Neural crest cell (in vitro differentiated cells): ENCODE results near the gene TMEM219. TPM values are rescaled to one million over a fixed set of nuclear protein-coding genes. Genes with fewer than 3 reads are reported as not detected.

Experiments used
- DNase-seq: peaks from one replicate; pipeline ENCODE4 v3.0.0; 2021; ENCODE audit warnings: low read depth, mixed read lengths, low spot score
- H3K27ac Mint-ChIP-seq: one replicate; pipeline ENCODE4 v1.8.0; 2021; ENCODE audit warnings: mild to moderate bottlenecking, mixed read lengths; ENCODE audit not compliant: unreplicated experiment
- H3K27me3 Mint-ChIP-seq: 2 replicates; pipeline ENCODE4 v1.8.0; 2021; ENCODE audit warnings: low read depth, mild to moderate bottlenecking, mixed read lengths
- H3K36me3 Mint-ChIP-seq: 2 replicates; pipeline ENCODE4 v1.8.0; 2021; ENCODE audit warnings: low read depth, mild to moderate bottlenecking, mixed read lengths
- H3K4me1 Mint-ChIP-seq: 2 replicates; pipeline ENCODE4 v1.8.0; 2021; ENCODE audit warnings: mixed read lengths
- H3K4me3 Mint-ChIP-seq: one replicate; pipeline ENCODE4 v1.8.0; 2021; ENCODE audit warnings: mild to moderate bottlenecking, mixed read lengths
- H3K9me3 Mint-ChIP-seq: 2 replicates; pipeline ENCODE4 v1.8.0; 2021; ENCODE audit warnings: mixed read lengths
- total RNA-seq: library from RNA; stranded (reverse); gene quantifications from 2 replicates; pipeline ENCODE4 v1.2.1, GENCODE V29; 2021
- TF ChIP-seq, protein P1 (sequence below): fragments of 200-600 bp; sonication (generic); conservative IDR thresholded peaks from 2 replicates; pipeline ENCODE4 v1.5.0; 2021; ENCODE audit warnings: antibody characterized with exemption, mild to moderate bottlenecking

TMEM219 gene
- total RNA-seq, 1 donor from 2014 or later, result 74.0 TPM

DNA sequence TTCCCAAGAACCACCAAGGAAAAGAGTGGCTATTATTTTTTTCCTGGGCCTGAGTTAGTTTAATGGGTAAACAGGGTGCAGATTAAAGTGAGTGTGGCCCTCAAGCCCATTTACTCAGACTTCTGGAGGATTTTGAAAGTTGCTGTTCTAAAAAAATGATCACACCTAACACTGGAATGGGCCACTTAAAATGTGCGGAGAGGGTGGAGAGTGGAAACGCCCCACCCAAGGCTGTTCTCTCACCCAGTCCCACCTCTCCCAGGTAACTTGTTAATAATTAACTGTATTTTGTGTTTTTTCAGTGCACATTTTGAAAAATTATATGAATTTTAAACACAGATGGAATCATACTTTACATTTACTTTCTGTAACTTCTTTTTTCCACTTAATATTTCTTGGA is 28.2 kb downstream of the TMEM219 start:
- H3K4me3 Mint-ChIP-seq, result no peak overlapping the region
- no peak for DNase-seq
- H3K9me3 Mint-ChIP-seq, result no peaks in the 10 kb centered on the region
- no peak overlapping the region for H3K27ac Mint-ChIP-seq
- TF ChIP-seq, protein P1, sequence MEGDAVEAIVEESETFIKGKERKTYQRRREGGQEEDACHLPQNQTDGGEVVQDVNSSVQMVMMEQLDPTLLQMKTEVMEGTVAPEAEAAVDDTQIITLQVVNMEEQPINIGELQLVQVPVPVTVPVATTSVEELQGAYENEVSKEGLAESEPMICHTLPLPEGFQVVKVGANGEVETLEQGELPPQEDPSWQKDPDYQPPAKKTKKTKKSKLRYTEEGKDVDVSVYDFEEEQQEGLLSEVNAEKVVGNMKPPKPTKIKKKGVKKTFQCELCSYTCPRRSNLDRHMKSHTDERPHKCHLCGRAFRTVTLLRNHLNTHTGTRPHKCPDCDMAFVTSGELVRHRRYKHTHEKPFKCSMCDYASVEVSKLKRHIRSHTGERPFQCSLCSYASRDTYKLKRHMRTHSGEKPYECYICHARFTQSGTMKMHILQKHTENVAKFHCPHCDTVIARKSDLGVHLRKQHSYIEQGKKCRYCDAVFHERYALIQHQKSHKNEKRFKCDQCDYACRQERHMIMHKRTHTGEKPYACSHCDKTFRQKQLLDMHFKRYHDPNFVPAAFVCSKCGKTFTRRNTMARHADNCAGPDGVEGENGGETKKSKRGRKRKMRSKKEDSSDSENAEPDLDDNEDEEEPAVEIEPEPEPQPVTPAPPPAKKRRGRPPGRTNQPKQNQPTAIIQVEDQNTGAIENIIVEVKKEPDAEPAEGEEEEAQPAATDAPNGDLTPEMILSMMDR, result no peak
- H3K27me3 Mint-ChIP-seq, result no peaks in the 10 kb centered on the region
- peaks cover 28% of the 10 kb centered on the region for H3K4me1 Mint-ChIP-seq
- peaks cover 10% of the 10 kb centered on the region for H3K36me3 Mint-ChIP-seq

DNA sequence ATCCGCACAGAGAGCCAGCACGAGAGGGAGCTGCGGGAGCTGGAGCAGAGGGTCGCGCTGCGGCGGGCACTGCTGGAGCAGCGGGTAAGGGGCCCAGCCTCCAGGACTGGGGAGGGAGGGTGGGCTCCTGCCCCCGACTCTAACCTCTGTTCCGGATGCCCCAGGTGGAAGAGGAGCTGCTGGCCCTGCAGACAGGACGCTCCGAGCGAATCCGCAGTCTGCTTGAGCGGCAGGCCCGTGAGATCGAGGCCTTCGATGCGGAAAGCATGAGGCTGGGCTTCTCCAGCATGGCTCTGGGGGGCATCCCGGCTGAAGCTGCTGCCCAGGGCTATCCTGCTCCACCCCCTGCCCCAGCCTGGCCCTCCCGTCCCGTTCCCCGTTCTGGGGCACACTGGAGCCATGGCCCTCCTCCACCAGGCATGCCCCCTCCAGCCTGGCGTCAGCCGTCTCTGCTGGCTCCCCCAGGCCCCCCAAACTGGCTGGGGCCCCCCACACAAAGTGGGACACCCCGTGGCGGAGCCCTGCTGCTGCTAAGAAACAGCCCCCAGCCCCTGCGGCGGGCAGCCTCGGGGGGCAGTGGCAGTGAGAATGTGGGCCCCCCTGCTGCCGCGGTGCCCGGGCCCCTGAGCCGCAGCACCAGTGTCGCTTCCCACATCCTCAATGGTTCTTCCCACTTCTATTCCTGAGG is 29.1 kb downstream of the TMEM219 start:
- Mint-ChIP-seq H3K9me3 (no peaks in the 10 kb centered on the region), H3K36me3 (peaks cover 6% of the 10 kb centered on the region), H3K27ac (no peak overlapping the region), H3K4me1 (peaks cover 36% of the 10 kb centered on the region), H3K4me3 (no peak overlapping the region), H3K27me3 (peaks cover 3% of the 10 kb centered on the region)
- TF ChIP-seq, protein P1, result no peak
- no peak for DNase-seq

DNA sequence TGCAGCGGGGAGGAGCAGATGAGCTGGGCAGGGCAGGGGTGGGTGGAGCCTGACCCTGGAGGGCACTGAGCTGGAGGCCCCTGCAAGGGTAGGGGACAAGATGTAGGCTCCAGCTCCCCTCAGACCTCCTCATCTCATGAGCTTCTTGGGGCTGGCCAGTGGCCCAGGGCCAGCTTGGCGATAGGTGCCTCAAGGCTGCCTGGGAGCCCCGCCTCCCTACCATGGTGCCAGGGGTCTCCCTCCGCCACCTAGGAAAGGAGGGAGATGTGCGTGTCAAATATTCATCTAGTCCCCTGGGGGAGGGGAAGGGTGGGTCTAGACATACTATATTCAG is 29.7 kb downstream of the TMEM219 start:
- H3K27me3 Mint-ChIP-seq, result peaks cover 3% of the 10 kb centered on the region
- H3K36me3 Mint-ChIP-seq, result peaks cover 6% of the 10 kb centered on the region
- DNase-seq, result no peak
- H3K27ac Mint-ChIP-seq, result no peak overlapping the region
- H3K4me1 Mint-ChIP-seq, result peaks cover 41% of the 10 kb centered on the region
- H3K9me3 Mint-ChIP-seq, result no peaks in the 10 kb centered on the region
- H3K4me3 Mint-ChIP-seq, result peak overlapping the region; percentile 75
- TF ChIP-seq, protein P1, result no peak

DNA sequence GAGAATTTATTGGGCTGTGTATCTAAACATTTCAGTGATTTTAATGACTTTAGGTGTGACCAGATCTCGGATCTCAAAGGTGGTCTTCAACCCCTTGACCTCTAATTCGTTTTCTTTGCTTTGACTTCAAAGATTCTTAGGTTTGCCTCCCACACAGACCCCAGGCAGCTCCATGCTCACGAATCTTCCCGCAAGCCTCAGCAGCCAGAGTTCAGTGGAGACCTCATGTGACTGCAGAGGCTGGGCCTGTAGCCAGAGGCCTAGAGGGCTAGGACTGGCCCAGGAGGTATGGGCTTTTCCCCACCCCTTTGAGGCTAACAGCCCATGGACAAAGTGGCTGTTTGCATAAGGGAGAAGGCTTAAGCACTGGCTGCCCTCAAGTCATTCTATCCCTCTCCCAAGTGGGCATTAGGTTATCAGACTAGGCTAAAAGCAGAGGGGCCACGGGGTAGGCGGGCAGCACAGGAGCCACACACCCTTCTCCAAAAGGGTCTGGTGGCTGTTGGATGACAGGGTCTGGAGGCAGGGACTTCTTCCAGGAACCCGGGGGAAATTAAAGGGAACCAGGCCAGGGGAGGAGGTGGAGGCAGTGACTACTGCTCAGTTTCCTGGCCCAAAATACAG is 30.6 kb downstream of the TMEM219 start:
- peaks cover 8% of the 10 kb centered on the region for H3K36me3 Mint-ChIP-seq

DNA sequence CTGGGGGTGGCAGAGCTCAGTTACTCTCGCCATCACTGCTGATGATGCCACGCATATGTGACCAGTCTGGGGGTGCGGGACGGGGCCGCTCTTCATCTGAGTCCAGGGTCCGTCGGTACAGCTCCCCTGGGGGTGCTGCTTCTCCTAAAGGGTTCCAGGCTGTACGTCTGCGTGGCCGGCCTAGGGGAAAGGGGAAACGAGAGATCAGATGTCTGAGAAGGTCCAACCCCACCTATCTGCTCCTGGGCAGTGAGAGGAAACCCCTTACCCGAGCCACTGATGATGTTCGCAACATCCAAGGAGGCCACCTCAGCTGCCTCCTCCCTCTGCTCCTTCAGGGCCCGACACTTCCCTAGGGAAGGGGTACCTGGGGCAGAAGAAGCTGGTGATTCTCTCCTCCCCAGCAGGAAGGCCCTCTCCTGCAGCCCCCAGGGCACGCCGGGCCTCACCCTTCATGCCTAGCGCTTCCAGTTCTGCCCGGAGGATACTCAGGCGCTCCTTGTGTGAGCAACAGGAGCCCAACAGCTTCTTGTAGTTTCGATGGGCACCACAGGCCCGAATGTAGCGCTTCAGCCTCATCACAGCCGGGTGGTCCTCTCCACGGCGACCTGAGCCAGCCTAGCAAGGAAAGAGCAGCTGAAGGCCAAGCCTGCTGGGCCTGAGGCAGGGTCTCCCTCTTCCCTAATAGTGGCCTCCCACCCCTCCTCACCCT is 31.5 kb downstream of the TMEM219 start:
- peak overlapping the region; percentile 27 for H3K27ac Mint-ChIP-seq
- H3K4me1 Mint-ChIP-seq, result peaks cover 40% of the 10 kb centered on the region
- H3K9me3 Mint-ChIP-seq, result no peaks in the 10 kb centered on the region
- H3K4me3 Mint-ChIP-seq, result peak overlapping the region; percentile 97
- peaks cover 8% of the 10 kb centered on the region for H3K36me3 Mint-ChIP-seq
- TF ChIP-seq, protein P1, result no peak
- DNase-seq, result no peak
- H3K27me3 Mint-ChIP-seq, result peaks cover 3% of the 10 kb centered on the region

More for the DNA sequence above, 30.6 kb downstream of the TMEM219 start:
- Mint-ChIP-seq H3K27me3 (peaks cover 3% of the 10 kb centered on the region), H3K4me3 (peak overlapping the region; percentile 75), H3K4me1 (peaks cover 47% of the 10 kb centered on the region), H3K9me3 (no peaks in the 10 kb centered on the region), H3K27ac (peak overlapping the region; percentile 43)
- TF ChIP-seq, protein P1, result no peak
- no peak for DNase-seq
